ENCODE results near the gene CA11. TPM values are rescaled to one million over a fixed set of nuclear protein-coding genes. Genes with fewer than 3 reads are reported as not detected.

CA11 gene
- total and polyA plus RNA-seq, 11 donors: 2.2 to 14.8 (median 5.8) TPM

GRCh38 chr19:48608798-48609263 lies 37.2 kb downstream of the CA11 start:
- intact Hi-C loops (cut with DNase I): no loop called here
- Histone ChIP-seq H3K27ac (no peak overlapping the region), H3K4me3 (no peak overlapping the region), H3K36me3 (no peaks in the 10 kb centered on the region), H3K27me3 (no peaks in the 10 kb centered on the region), H3K9me3 (no peaks in the 10 kb centered on the region), H3K4me1 (peaks cover 0 to 4% (median 0%) of the 10 kb centered on the region in 12 donors)
- no peak for TF ChIP-seq POLR2A (IDR thresholded peaks at IDR 0.05)
- TF ChIP-seq CTCF (IDR thresholded peaks at IDR 0.05): peak; percentile 17 to 48 (median 30)
- DNase-seq (no peak), ATAC-seq (peak in 3 of 4 donors; percentile 41 to 55 (median 54))
- 12 to 37% (median 20%) methylated on average over 9 of the region's 9 CpGs for WGBS, 4 donors

- Histone ChIP-seq H3K36me3 (no peaks in the 10 kb centered on the region), H3K4me3 (no peak overlapping the region), H3K27me3 (no peaks in the 10 kb centered on the region), H3K9me3 (no peaks in the 10 kb centered on the region), H3K27ac (no peak overlapping the region), H3K4me1 (peaks cover 0 to 4% (median 0%) of the 10 kb centered on the region in 12 donors)
- 81 to 84% (median 83%) methylated on average over 7 of the region's 7 CpGs for WGBS, 4 donors
- intact Hi-C loops (cut with DNase I): no loop called here
- TF ChIP-seq CTCF (IDR thresholded peaks at IDR 0.05) (no peak), POLR2A (IDR thresholded peaks at IDR 0.05) (no peak)
- ATAC-seq (no peak), DNase-seq (no peak)
Measured at GRCh38 chr19:48607359-48607755, 38.6 kb downstream of the CA11 start.

- Histone ChIP-seq H3K4me3 (no peak within 1 kb of the TSS), H3K27ac (no peak within 1 kb of the TSS), H3K36me3 (no peaks in the 10 kb centered on the region), H3K9me3 (no peaks in the 10 kb centered on the region), H3K4me1 (peaks cover 0 to 4% (median 0%) of the 10 kb centered on the region in 12 donors), H3K27me3 (no peaks in the 10 kb centered on the region)
- TF ChIP-seq POLR2A (IDR thresholded peaks at IDR 0.05): no peak
- TF ChIP-seq CTCF (IDR thresholded peaks at IDR 0.05): no peak
- ATAC-seq: no peak
- DNase-seq: no peak
- 86 to 88% (median 88%) methylated on average over 29 to 39 of the region's 39 CpGs for WGBS, 4 donors
- intact Hi-C loops (cut with DNase I): no loop called here
Measured at GRCh38 chr19:48606463-48607358, 39.3 kb downstream of the CA11 start, which contains the start of gene SPACA4. Gene SPACA4 (plus strand): TSS chr19:48606742. CDS start chr19:48606979, 237 bp downstream.

- intact Hi-C loops (cut with DNase I): no loop called here
- peaks cover 0 to 10% (median 0%) of the 10 kb centered on the region in 9 donors for H3K27me3 ChIP-seq
- ATAC-seq: no peak
- H3K4me1 ChIP-seq: peaks cover 0 to under 1% (median 0%) of the 10 kb centered on the region in 12 donors
- no peaks in the 10 kb centered on the region for H3K9me3 ChIP-seq
- no peaks in the 10 kb centered on the region for H3K36me3 ChIP-seq
- WGBS, 4 donors: 87 to 97% (median 92%) methylated on average over 8 to 9 of the region's 9 CpGs
- no peak for DNase-seq
- no peak overlapping the region for H3K27ac ChIP-seq
- TF ChIP-seq POLR2A (IDR thresholded peaks at IDR 0.05) (no peak), CTCF (IDR thresholded peaks at IDR 0.05) (no peak)
- H3K4me3 ChIP-seq: no peak overlapping the region
Measured at GRCh38 chr19:48603850-48604249, 42.1 kb downstream of the CA11 start.

Measured in heart left ventricle (tissue), 16 donors.